Osteoblast (primary cell): ENCODE measurements around the gene C1QA. TPM values are rescaled to one million over a fixed set of nuclear protein-coding genes. Genes with fewer than 3 reads are reported as not detected.

Experiments used
- DNase-seq: peaks from one replicate; pipeline ENCODE4 v3.0.0; 2011; ENCODE audit warnings: low spot score, mixed read lengths; ENCODE audit not compliant: insufficient read length; ENCODE audit errors: missing footprints
- H2AFZ ChIP-seq: 2 replicates; pipeline ENCODE4 v1.6.0; 2011; ENCODE audit warnings: mild to moderate bottlenecking, low read length
- H3K27ac ChIP-seq: 2 replicates; pipeline ENCODE4 v1.5.1; 2011; ENCODE audit warnings: mild to moderate bottlenecking, low read depth, low read length, moderate library complexity
- H3K27me3 ChIP-seq: 2 replicates; pipeline ENCODE4 v1.6.0; 2012; ENCODE audit warnings: mild to moderate bottlenecking, control low read depth, inconsistent platforms, low read length, moderate library complexity; ENCODE audit not compliant: insufficient read depth
- H3K36me3 ChIP-seq: 2 replicates; pipeline ENCODE4 v1.5.1; 2011; ENCODE audit warnings: mild to moderate bottlenecking, low read length, control low read depth, moderate library complexity; ENCODE audit not compliant: insufficient read depth
- H3K4me1 ChIP-seq: 2 replicates; pipeline ENCODE4 v1.5.1; 2011; ENCODE audit warnings: mild to moderate bottlenecking, low read length, control low read depth, moderate library complexity; ENCODE audit not compliant: insufficient read depth
- H3K4me2 ChIP-seq: 2 replicates; pipeline ENCODE4 v1.6.0; 2011; ENCODE audit warnings: mild to moderate bottlenecking, low read length; ENCODE audit not compliant: insufficient read depth
- H3K4me3 ChIP-seq: fragments of 200-600 bp; sonication (generic); 3 replicates; pipeline ENCODE4 v1.5.1; 2012; ENCODE audit warnings: mild to moderate bottlenecking, low read length, inconsistent platforms; ENCODE audit not compliant: insufficient read depth
- H3K79me2 ChIP-seq: 2 replicates; pipeline ENCODE4 v1.6.0; 2012; ENCODE audit warnings: mild to moderate bottlenecking, low read length, control low read depth, inconsistent platforms; ENCODE audit not compliant: insufficient read depth
- H3K9me3 ChIP-seq: 2 replicates; pipeline ENCODE4 v1.5.1; 2011; ENCODE audit warnings: low read depth, low read length, control low read depth
- H4K20me1 ChIP-seq: 2 replicates; pipeline ENCODE4 v1.6.0; 2012; ENCODE audit warnings: mild to moderate bottlenecking, low read length, control low read depth; ENCODE audit not compliant: insufficient read depth
- CTCF ChIP-seq: IDR thresholded peaks from 2 replicates; pipeline ENCODE4 v1.5.1; 2011; ENCODE audit warnings: mild to moderate bottlenecking, low read depth, low read length, moderate library complexity; ENCODE audit errors: extremely low read depth
- total RNA-seq: library from RNA; depleted of rRNA; stranded (reverse); fragments of >200 nt; gene quantifications from 2 replicates; pipeline ENCODE4 v1.2.3, GENCODE V29; 2012

The C1QA gene
- total RNA-seq, 1 donor, result 1.1 TPM

DNA sequence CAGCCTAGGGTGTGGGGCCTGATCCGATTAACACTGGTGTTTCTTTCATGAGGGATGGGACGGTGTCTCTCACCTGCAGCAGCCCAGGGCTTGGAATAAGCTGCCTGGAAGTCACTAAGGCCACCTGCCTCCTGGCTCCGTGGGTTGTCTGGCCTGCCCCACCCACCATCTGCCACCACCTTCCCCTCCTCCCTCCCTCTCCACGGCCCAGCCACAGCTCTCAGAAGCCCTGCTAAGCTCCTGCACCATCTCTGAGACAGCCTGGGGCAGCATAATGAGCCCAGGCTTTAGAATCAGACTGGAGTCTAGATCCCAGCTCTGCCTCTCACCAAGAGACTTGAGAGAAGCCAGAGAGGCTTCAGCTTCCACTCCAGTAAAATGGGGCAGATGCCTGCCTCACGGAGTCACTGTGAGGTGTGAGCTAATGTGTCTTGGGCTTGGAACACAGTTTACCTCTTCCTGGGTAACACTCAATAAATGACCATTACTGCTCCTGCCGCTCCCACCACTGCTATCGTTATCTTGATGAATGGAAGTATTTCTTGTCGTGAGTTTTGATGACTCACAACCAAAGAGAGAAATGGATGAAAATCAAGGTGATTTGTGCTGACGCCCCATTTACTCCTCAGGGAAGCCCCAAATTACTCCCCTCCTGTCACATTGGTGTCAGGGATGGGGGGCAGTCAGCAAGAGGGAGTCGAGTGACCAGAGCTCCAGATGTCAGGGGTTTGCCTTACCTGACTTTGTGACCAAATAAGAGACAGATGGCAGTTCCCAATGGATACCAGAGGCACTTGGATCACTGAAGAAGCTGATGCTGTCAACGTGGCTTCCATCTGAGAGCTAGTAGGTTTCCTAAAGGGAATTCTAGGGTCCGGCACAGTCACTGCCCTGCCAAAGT lies 23.5 kb upstream of the C1QA start:
- Histone ChIP-seq H3K79me2 (no peaks in the 10 kb centered on the region), H3K36me3 (no peaks in the 10 kb centered on the region), H3K27ac (no peak overlapping the region), H3K27me3 (peaks cover 15% of the 10 kb centered on the region), H3K4me2 (no peak overlapping the region), H4K20me1 (no peaks in the 10 kb centered on the region), H3K9me3 (no peaks in the 10 kb centered on the region), H3K4me1 (no peaks in the 10 kb centered on the region), H3K4me3 (no peak overlapping the region), H2AFZ (no peak overlapping the region)
- TF ChIP-seq CTCF, result no peak
- DNase-seq, result peak; percentile 59

DNA sequence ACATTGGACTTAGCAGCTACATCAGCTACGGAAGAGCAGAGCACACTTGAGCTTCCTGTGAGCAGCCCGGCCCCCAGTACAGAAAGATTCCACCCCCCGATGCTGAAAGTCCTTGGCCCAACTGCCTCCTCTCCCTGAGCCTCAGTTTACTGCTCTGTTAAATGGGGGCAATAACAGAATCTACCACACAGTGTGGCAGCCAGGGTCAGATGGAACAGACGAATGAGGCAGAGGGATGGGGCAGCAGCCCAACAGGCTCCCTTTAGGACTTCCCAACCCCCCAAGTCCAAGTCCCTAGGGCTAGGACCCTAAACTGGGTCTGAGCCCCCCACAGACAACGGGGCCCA lies 22.9 kb upstream of the C1QA start:
- H3K27ac ChIP-seq, result no peak overlapping the region
- no peak overlapping the region for H2AFZ ChIP-seq
- no peak overlapping the region for H3K4me2 ChIP-seq
- TF ChIP-seq CTCF, result no peak
- no peak overlapping the region for H3K4me3 ChIP-seq
- no peaks in the 10 kb centered on the region for H4K20me1 ChIP-seq
- H3K79me2 ChIP-seq, result no peaks in the 10 kb centered on the region
- DNase-seq, result peak; percentile 35
- no peaks in the 10 kb centered on the region for H3K4me1 ChIP-seq
- H3K36me3 ChIP-seq, result no peaks in the 10 kb centered on the region
- peaks cover 17% of the 10 kb centered on the region for H3K27me3 ChIP-seq
- no peaks in the 10 kb centered on the region for H3K9me3 ChIP-seq

DNA sequence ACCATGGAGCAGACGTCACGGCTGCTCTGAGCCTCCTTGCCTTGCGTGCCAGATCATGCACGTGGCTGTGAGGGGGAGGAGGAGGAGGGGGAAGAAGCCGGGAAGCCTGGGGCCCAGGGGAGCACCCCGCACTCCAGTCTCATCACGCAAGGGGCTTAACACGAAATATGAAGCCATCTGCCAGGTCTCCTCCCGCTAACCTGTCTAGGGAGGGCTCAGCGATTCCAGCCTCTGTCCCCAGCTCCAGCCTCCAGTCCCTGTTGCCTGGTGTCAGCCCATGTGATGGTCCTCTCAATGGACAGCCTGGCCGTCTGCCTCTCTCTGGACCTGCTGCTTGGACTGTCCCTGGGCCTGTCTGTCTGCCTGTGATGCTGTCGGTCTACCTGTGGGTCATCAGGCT lies 22.5 kb upstream of the C1QA start:
- Histone ChIP-seq H3K36me3 (no peaks in the 10 kb centered on the region), H3K27ac (no peak overlapping the region), H3K4me2 (no peak overlapping the region), H3K4me3 (no peak overlapping the region), H2AFZ (no peak overlapping the region), H3K9me3 (no peaks in the 10 kb centered on the region), H3K27me3 (peaks cover 17% of the 10 kb centered on the region), H4K20me1 (no peaks in the 10 kb centered on the region), H3K79me2 (no peaks in the 10 kb centered on the region), H3K4me1 (no peaks in the 10 kb centered on the region)
- TF ChIP-seq CTCF, result no peak
- no peak for DNase-seq

DNA sequence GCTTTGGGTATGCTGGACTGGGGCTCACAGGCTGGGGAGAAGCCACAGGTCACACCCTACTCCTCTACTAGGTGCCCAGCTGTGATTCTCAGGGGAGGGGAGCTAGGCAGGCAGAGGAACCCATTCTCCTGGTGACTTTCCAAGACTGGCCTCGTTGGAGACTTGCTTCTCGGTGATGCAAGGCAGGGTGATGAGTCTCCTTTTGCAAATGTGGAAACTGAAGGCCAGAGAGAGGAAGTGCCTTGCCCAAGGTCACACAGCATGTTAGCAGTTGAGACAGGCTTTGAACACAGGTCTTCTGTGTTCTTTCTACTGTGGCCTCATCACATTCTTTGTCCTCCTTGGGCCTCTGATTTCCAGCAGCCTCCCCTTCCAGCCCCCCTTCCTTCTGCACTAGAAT lies 20.5 kb upstream of the C1QA start:
- Histone ChIP-seq H3K79me2 (no peaks in the 10 kb centered on the region), H3K9me3 (no peaks in the 10 kb centered on the region), H3K36me3 (no peaks in the 10 kb centered on the region), H3K4me1 (no peaks in the 10 kb centered on the region), H3K4me2 (no peak overlapping the region), H3K27me3 (peaks cover 22% of the 10 kb centered on the region), H3K27ac (no peak overlapping the region), H4K20me1 (no peaks in the 10 kb centered on the region), H2AFZ (no peak overlapping the region), H3K4me3 (no peak overlapping the region)
- no peak for TF ChIP-seq CTCF
- peak; percentile 35 for DNase-seq
